Spinal cord (tissue), 10 donors: ENCODE results near the gene GRIA2. TPM values are rescaled to one million over a fixed set of nuclear protein-coding genes. Genes with fewer than 3 reads are reported as not detected.
A peak's percentile ranks its signal among the peaks of the same experiment; 100 is the strongest.

Source experiments
- DNase-seq, 6 donors: peaks; one replicate each; pipeline versions ENCODE4 v3.0.0 to v3.0.0-alpha.2; 2013 to 2015; ENCODE audit warnings: low spot score in 6 of 6, low read depth in 4 of 6
- H3K27ac ChIP-seq: one replicate; pipeline ENCODE4 v1.5.1; 2013; ENCODE audit warnings: low read depth, low read length, control low read depth
- H3K27me3 ChIP-seq: one replicate; pipeline ENCODE4 v1.6.1; 2013; ENCODE audit warnings: low read length; ENCODE audit not compliant: control insufficient read depth, insufficient read depth
- H3K36me3 ChIP-seq: one replicate; pipeline ENCODE4 v1.6.1; 2013; ENCODE audit warnings: low read length; ENCODE audit not compliant: control insufficient read depth, insufficient read depth
- H3K4me1 ChIP-seq: one replicate; pipeline ENCODE4 v1.6.1; 2013; ENCODE audit warnings: low read length; ENCODE audit not compliant: control insufficient read depth, insufficient read depth
- H3K4me3 ChIP-seq: one replicate; pipeline ENCODE4 v1.5.1; 2013; ENCODE audit warnings: low read depth, low read length, control low read depth
- H3K9me3 ChIP-seq: one replicate; pipeline ENCODE4 v1.6.1; 2013; ENCODE audit warnings: low read length; ENCODE audit not compliant: control insufficient read depth, insufficient read depth
- WGBS: methylation state at CpG from one replicate; pipeline ENCODE4 v1.1.5; 2013; ENCODE audit warnings: missing lambda C conversion rate; ENCODE audit not compliant: insufficient coverage; 5-methylcytosine and 5-hydroxymethylcytosine counted together
- polyA plus RNA-seq, 2 donors: library from polyadenylated mRNA; unstranded; fragments of 120-200 nt; gene quantifications; one replicate each; pipeline ENCODE4 v1.2.1, GENCODE V29; 2013; ENCODE audit not compliant: insufficient read length in 2 of 2
- total RNA-seq, 2 donors: library from RNA; depleted of rRNA in 1 of 2; stranded (reverse); fragments of 120-200 nt in 1 of 2; fragments of >200 nt in 1 of 2; gene quantifications; one replicate each; pipeline versions ENCODE4 v1.2.3 to v1.2.4, GENCODE V29; 2013 to 2014
- donor health status: healthy.

GRIA2 gene
- total and polyA plus RNA-seq, 4 donors = 85.8 to 263 (median 193) TPM

DNA sequence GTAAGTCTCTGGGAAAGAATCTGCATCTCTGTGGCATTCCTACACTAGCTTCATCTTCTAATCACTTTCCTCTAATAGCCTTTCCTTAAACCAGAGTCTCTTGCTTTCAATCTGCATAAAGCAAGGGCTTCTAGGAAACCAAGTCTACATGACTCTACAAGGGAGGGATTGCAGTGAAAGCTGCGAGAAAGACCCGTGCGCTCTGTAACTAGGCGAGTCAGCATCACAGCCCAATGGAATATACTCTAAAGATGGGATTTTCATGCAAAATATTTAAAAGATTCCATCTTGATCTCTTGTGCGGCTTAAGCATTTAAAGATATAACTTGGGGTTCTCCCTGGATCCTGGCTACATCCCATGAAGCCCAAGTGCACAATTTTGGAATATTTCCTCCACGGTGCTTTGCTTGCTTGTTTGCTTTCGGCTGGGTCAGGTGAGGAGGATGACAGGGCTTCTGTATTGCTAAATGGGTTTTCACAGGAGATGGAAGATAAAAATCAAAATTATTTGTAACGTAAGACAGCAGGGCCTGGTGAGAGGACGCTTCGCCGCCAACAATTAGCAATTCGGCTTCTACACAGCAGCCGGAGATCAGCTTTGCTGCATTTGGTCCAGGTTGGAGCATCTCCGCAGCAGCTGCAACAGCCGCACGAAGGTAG lies 687 bp upstream of the GRIA2 start:
- peak overlapping the region; percentile 24 for H3K4me3 ChIP-seq
- H3K9me3 ChIP-seq = no peaks in the 10 kb centered on the region
- no peaks in the 10 kb centered on the region for H3K27me3 ChIP-seq
- peak in 1 of 6 donors; percentile 87 for DNase-seq
- WGBS = 5% methylated on average over 11 of the region's 16 CpGs
- H3K27ac ChIP-seq = peak overlapping the region; percentile 31
- peaks cover 2% of the 10 kb centered on the region for H3K36me3 ChIP-seq
- H3K4me1 ChIP-seq = peaks cover 10% of the 10 kb centered on the region

- Histone ChIP-seq H3K9me3 (no peaks in the 10 kb centered on the region), H3K4me3 (peak overlapping the region; percentile 79), H3K4me1 (peaks cover 10% of the 10 kb centered on the region), H3K36me3 (peaks cover 2% of the 10 kb centered on the region), H3K27me3 (no peaks in the 10 kb centered on the region), H3K27ac (peak overlapping the region; percentile 90)
- DNase-seq = peak in 1 of 6 donors; percentile 84
- 0% methylated on average over 17 of the region's 24 CpGs for WGBS
Observed at GRCh38 chr4:157221426-157221894, 932 bp downstream of the GRIA2 start.

DNA sequence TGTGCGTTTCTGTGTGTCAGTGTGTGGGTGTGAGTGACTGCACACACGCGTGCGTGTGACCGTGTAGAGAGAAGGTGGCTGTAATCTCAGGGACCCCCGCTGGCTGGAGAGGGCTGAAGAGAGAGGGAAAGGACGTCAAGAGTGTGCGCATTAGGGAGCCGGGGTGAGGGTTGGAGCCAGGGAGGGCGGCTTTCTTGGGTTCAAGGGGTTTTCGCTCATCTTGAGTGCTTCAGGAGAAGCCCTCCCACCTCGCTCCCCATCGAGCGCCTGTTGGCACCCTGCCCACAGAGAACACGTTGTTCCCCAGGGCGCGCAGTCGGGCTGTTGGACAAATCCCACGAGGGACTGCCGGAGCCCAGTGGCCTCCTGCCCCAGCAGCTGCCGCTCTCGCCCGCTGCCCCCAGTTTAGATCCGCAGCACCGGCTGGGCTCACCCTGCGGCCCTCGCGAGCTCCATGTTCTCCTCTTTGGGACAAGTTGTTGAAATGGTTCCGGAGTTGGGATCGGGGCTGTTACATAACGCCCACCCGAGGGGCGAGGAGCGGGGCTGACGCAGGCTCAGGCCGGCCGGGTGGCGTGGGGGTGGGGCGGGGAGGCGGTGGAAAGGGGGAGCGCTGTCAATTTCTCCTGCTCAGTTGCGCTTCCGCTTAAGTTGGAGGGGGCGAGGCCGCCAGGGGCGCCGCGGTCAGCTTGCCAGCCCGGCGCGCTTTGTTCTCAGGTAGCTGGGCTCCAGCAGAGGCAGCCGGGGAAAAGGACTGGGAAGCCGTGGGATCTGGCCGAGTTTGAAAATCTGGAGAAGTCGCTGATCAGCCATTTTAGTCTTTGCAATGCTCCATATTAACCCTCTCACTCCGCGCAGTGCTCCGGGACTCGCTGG lies 1.6 kb downstream of the GRIA2 start:
- no peaks in the 10 kb centered on the region for H3K9me3 ChIP-seq
- peak overlapping the region; percentile 79 for H3K4me3 ChIP-seq
- H3K4me1 ChIP-seq = peaks cover 10% of the 10 kb centered on the region
- H3K36me3 ChIP-seq = peaks cover 2% of the 10 kb centered on the region
- 0% methylated on average over 49 of the region's 59 CpGs for WGBS
- DNase-seq = peak in 3 of 6 donors; percentile 50 to 91 (median 86)
- no peaks in the 10 kb centered on the region for H3K27me3 ChIP-seq
- H3K27ac ChIP-seq = peak overlapping the region; percentile 90

- no peaks in the 10 kb centered on the region for H3K27me3 ChIP-seq
- peaks cover 2% of the 10 kb centered on the region for H3K36me3 ChIP-seq
- WGBS = 0% methylated on average over 4 of the region's 15 CpGs
- H3K27ac ChIP-seq = peak overlapping the region; percentile 90
- no peaks in the 10 kb centered on the region for H3K9me3 ChIP-seq
- H3K4me3 ChIP-seq = peak overlapping the region; percentile 79
- peak in 1 of 6 donors; percentile 70 for DNase-seq
- peaks cover 10% of the 10 kb centered on the region for H3K4me1 ChIP-seq
Observed at GRCh38 chr4:157222771-157223160, 2.2 kb downstream of the GRIA2 start.

GRCh38 chr4:157223456-157223855 lies 2.9 kb downstream of the GRIA2 start:
- Histone ChIP-seq H3K27me3 (no peaks in the 10 kb centered on the region), H3K9me3 (no peaks in the 10 kb centered on the region), H3K36me3 (peaks cover 2% of the 10 kb centered on the region), H3K27ac (peak overlapping the region; percentile 90), H3K4me3 (peak overlapping the region; percentile 79), H3K4me1 (peaks cover 10% of the 10 kb centered on the region)
- peak in 2 of 6 donors; percentile 42 to 59 for DNase-seq
- WGBS = 20% methylated on average over 1 of the region's 1 CpG

GRCh38 chr4:157225096-157225495 lies 4.6 kb downstream of the GRIA2 start:
- DNase-seq = peak in 2 of 6 donors; percentile 28 to 75
- no peaks in the 10 kb centered on the region for H3K27me3 ChIP-seq
- peak overlapping the region; percentile 26 for H3K27ac ChIP-seq

DNA sequence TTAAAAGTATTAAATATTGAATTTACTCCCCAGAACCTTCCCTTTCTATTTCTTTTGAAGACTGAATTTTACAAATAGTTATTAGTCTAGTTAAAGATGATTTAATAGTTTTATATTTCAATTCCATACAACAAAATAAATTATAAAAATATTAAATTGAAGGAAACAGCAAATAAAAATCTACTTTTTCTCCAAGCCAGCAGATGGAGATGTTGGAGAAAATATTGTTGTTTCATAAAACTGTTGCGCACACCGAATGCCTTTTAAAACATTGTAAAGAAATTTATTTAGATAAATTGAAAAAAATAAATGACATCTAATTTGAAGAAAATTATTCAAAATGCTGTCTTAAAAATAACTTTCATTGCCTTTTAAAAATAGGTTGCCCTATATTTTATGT lies 5.5 kb downstream of the GRIA2 start:
- WGBS = no CpG with 5 or more reads among the region's 2 CpGs
- Histone ChIP-seq H3K36me3 (peaks cover 2% of the 10 kb centered on the region), H3K9me3 (no peaks in the 10 kb centered on the region), H3K4me3 (no peak overlapping the region), H3K27ac (no peak overlapping the region), H3K4me1 (peaks cover 10% of the 10 kb centered on the region), H3K27me3 (no peaks in the 10 kb centered on the region)
- DNase-seq = peak in 2 of 6 donors; percentile 50 to 68

More at GRCh38 chr4:157225096-157225495, 4.6 kb downstream of the GRIA2 start:
- WGBS = no CpG with 5 or more reads among the region's 2 CpGs
- no peaks in the 10 kb centered on the region for H3K9me3 ChIP-seq
- H3K4me3 ChIP-seq = peak overlapping the region; percentile 13
- peaks cover 2% of the 10 kb centered on the region for H3K36me3 ChIP-seq
- peaks cover 10% of the 10 kb centered on the region for H3K4me1 ChIP-seq

GRCh38 chr4:157226601-157227000 lies 6.1 kb downstream of the GRIA2 start:
- H3K27me3 ChIP-seq = no peaks in the 10 kb centered on the region
- H3K9me3 ChIP-seq = no peaks in the 10 kb centered on the region
- H3K27ac ChIP-seq = no peak overlapping the region
- no peak overlapping the region for H3K4me3 ChIP-seq
- peaks cover 2% of the 10 kb centered on the region for H3K36me3 ChIP-seq
- H3K4me1 ChIP-seq = peaks cover 6% of the 10 kb centered on the region
- no CpG with 5 or more reads among the region's 3 CpGs for WGBS
- DNase-seq = no peak

- H3K4me1 ChIP-seq = no peaks in the 10 kb centered on the region
- H3K27ac ChIP-seq = no peak overlapping the region
- WGBS = 100% methylated on average over 1 of the region's 2 CpGs
- H3K36me3 ChIP-seq = no peaks in the 10 kb centered on the region
- no peak for DNase-seq
- H3K4me3 ChIP-seq = no peak overlapping the region
- H3K9me3 ChIP-seq = no peaks in the 10 kb centered on the region
- no peaks in the 10 kb centered on the region for H3K27me3 ChIP-seq
Observed at GRCh38 chr4:157231525-157231924, 11.0 kb downstream of the GRIA2 start.
